HFFc6 (cell line): ENCODE results near the gene GIMAP5. TPM values are rescaled to one million over a fixed set of nuclear protein-coding genes. Genes with fewer than 3 reads are reported as not detected.

ENCODE experiments used
- DNase-seq: peaks from one replicate; pipeline ENCODE4 v3.0.0-alpha.2; 2018
- H3K27ac Mint-ChIP-seq: 2 replicates; pipeline ENCODE4 v1.8.0; 2020; ENCODE audit warnings: mild to moderate bottlenecking, mixed read lengths
- H3K27me3 Mint-ChIP-seq: 2 replicates; pipeline ENCODE4 v1.8.0; 2021; ENCODE audit warnings: mild to moderate bottlenecking, moderate library complexity, mixed read lengths; ENCODE audit not compliant: insufficient read depth
- H3K36me3 Mint-ChIP-seq: 2 replicates; pipeline ENCODE4 v1.8.0; 2021; ENCODE audit warnings: low read depth, mixed read lengths
- H3K4me1 Mint-ChIP-seq: 2 replicates; pipeline ENCODE4 v1.8.0; 2020; ENCODE audit warnings: low read depth, mixed read lengths
- H3K4me3 Mint-ChIP-seq: 2 replicates; pipeline ENCODE4 v1.8.0; 2020; ENCODE audit warnings: mild to moderate bottlenecking, moderate library complexity, mixed read lengths
- H3K9me3 Mint-ChIP-seq: 2 replicates; pipeline ENCODE4 v1.8.0; 2020; ENCODE audit warnings: mild to moderate bottlenecking, mixed read lengths
- CTCF ChIP-seq: fragments of 200-600 bp; sonication (generic); IDR thresholded peaks from 2 replicates; pipeline ENCODE4 v1.5.0; 2021; ENCODE audit warnings: antibody characterized with exemption, mild to moderate bottlenecking
- total RNA-seq, 6 experiments: library from RNA; stranded (reverse); fragmentation: NEBNext Ultra II Directional; extraction: Animal tissue kit (Norgen Biotek cat#: 25700); gene quantifications; 2 replicates in 1 of 6; 3 replicates in 5 of 6; pipeline ENCODE4 v1.2.3, GENCODE V29; 2021

Gene GIMAP5
- total RNA-seq, 6 experiments from 2014 or later: not detected

- Mint-ChIP-seq H3K27ac (no peak overlapping the region), H3K4me1 (no peaks in the 10 kb centered on the region), H3K4me3 (no peak overlapping the region), H3K27me3 (peaks cover 20% of the 10 kb centered on the region), H3K9me3 (no peaks in the 10 kb centered on the region), H3K36me3 (no peaks in the 10 kb centered on the region)
- DNase-seq: no peak
- no peak for TF ChIP-seq CTCF
These were observed 50.4 kb downstream of the GIMAP5 start for GRCh38 chr7:150787321-150788281.

- H3K4me1 Mint-ChIP-seq: no peaks in the 10 kb centered on the region
- TF ChIP-seq CTCF: no peak
- no peak overlapping the region for H3K27ac Mint-ChIP-seq
- no peaks in the 10 kb centered on the region for H3K36me3 Mint-ChIP-seq
- H3K4me3 Mint-ChIP-seq: no peak overlapping the region
- H3K9me3 Mint-ChIP-seq: no peaks in the 10 kb centered on the region
- peaks cover 20% of the 10 kb centered on the region for H3K27me3 Mint-ChIP-seq
- DNase-seq: no peak
These were observed 51.5 kb downstream of the GIMAP5 start for GRCh38 chr7:150788474-150789269.

- Mint-ChIP-seq H3K27ac (no peak overlapping the region), H3K9me3 (no peaks in the 10 kb centered on the region), H3K4me1 (no peaks in the 10 kb centered on the region), H3K4me3 (no peak overlapping the region), H3K36me3 (no peaks in the 10 kb centered on the region), H3K27me3 (peaks cover 14% of the 10 kb centered on the region)
- no peak for DNase-seq
- no peak for TF ChIP-seq CTCF
These were observed 53.3 kb downstream of the GIMAP5 start for GRCh38 chr7:150790416-150791075.

- DNase-seq: no peak
- no peak overlapping the region for H3K27ac Mint-ChIP-seq
- H3K27me3 Mint-ChIP-seq: peaks cover 14% of the 10 kb centered on the region
- H3K4me1 Mint-ChIP-seq: no peaks in the 10 kb centered on the region
- no peaks in the 10 kb centered on the region for H3K9me3 Mint-ChIP-seq
- TF ChIP-seq CTCF: no peak
- H3K4me3 Mint-ChIP-seq: no peak overlapping the region
- no peaks in the 10 kb centered on the region for H3K36me3 Mint-ChIP-seq
These were observed 54.1 kb downstream of the GIMAP5 start for GRCh38 chr7:150791304-150791703.

GRCh38 chr7:150791746-150792452, 54.7 kb downstream of the GIMAP5 start:
- Mint-ChIP-seq H3K4me3 (no peak overlapping the region), H3K9me3 (no peaks in the 10 kb centered on the region), H3K27me3 (peaks cover 14% of the 10 kb centered on the region), H3K36me3 (no peaks in the 10 kb centered on the region), H3K27ac (no peak overlapping the region), H3K4me1 (no peaks in the 10 kb centered on the region)
- TF ChIP-seq CTCF: no peak
- no peak for DNase-seq
